Neuronal stem cell (in vitro differentiated cells): ENCODE results near the gene AHRR.

Source experiments
- DNase-seq: peaks from one replicate; pipeline ENCODE4 v3.0.0-alpha.2; 2013; ENCODE audit warnings: low spot score
- H2AFZ ChIP-seq: one replicate; pipeline ENCODE4 v1.6.1; 2013; ENCODE audit warnings: mild to moderate bottlenecking, low read length, inconsistent platforms
- H2AK5ac ChIP-seq: 2 replicates; pipeline ENCODE4 v1.6.1; 2013; ENCODE audit warnings: low read depth, mild to moderate bottlenecking, inconsistent platforms, low read length, moderate library complexity, mixed read lengths
- H2BK120ac ChIP-seq: 2 replicates; pipeline ENCODE4 v1.6.1; 2013; ENCODE audit warnings: low read depth, mild to moderate bottlenecking, inconsistent platforms, low read length, moderate library complexity, mixed read lengths
- H2BK12ac ChIP-seq: one replicate; pipeline ENCODE4 v1.6.1; 2013; ENCODE audit warnings: low read length, inconsistent platforms
- H2BK15ac ChIP-seq: 2 replicates; pipeline ENCODE4 v1.6.1; 2013; ENCODE audit warnings: mild to moderate bottlenecking, low read length, inconsistent platforms, mixed read lengths
- H2BK5ac ChIP-seq: one replicate; pipeline ENCODE4 v1.6.1; 2013; ENCODE audit warnings: inconsistent platforms, mild to moderate bottlenecking, low read length, moderate library complexity
- H3K14ac ChIP-seq: one replicate; pipeline ENCODE4 v1.6.1; 2013; ENCODE audit warnings: low read length, inconsistent platforms
- H3K18ac ChIP-seq: 2 replicates; pipeline ENCODE4 v1.6.1; 2013; ENCODE audit warnings: low read length, inconsistent platforms
- H3K23ac ChIP-seq: 2 replicates; pipeline ENCODE4 v1.6.1; 2013; ENCODE audit warnings: low read depth, mild to moderate bottlenecking, mixed read lengths, low read length, inconsistent platforms; ENCODE audit not compliant: poor library complexity
- H3K27ac ChIP-seq: replicated peaks from 3 replicates; pipeline ENCODE4 v1.5.1; 2013; ENCODE audit warnings: low read length, inconsistent platforms
- H3K27me3 ChIP-seq, 3 experiments: 2 replicates each; pipeline ENCODE4 v1.6.1; 2013; ENCODE audit warnings: low read length in 3 of 3, mild to moderate bottlenecking in 2 of 3, inconsistent platforms in 1 of 3, low read depth in 1 of 3, mixed read lengths in 1 of 3, moderate library complexity in 1 of 3; ENCODE audit not compliant: control insufficient read depth in 3 of 3, insufficient read depth in 3 of 3
- H3K36me3 ChIP-seq, 2 donors: replicated peaks in 1 of 2; 2 replicates each; pipeline ENCODE4 v1.6.1; 2013; ENCODE audit warnings: low read length in 2 of 2; ENCODE audit not compliant: control insufficient read depth in 2 of 2, insufficient read depth in 2 of 2
- H3K4ac ChIP-seq: 2 replicates; pipeline ENCODE4 v1.6.1; 2013; ENCODE audit warnings: inconsistent platforms, mild to moderate bottlenecking, low read length, moderate library complexity
- H3K4me1 ChIP-seq, 2 donors: 1 replicate in 1 of 2; 2 replicates in 1 of 2; pipeline ENCODE4 v1.6.1; 2013; ENCODE audit warnings: low read length in 2 of 2, low read depth in 1 of 2; ENCODE audit not compliant: control insufficient read depth in 2 of 2, insufficient read depth in 1 of 2
- H3K4me2 ChIP-seq: one replicate; pipeline ENCODE4 v1.6.1; 2013; ENCODE audit warnings: mild to moderate bottlenecking, low read length, inconsistent platforms; ENCODE audit not compliant: insufficient read depth, poor library complexity, severe bottlenecking
- H3K4me3 ChIP-seq, 2 donors: 2 replicates each; pipeline ENCODE4 v1.5.1; 2013; ENCODE audit warnings: low read length in 2 of 2, mild to moderate bottlenecking in 2 of 2, inconsistent platforms in 1 of 2, moderate library complexity in 1 of 2
- H3K79me1 ChIP-seq: one replicate; pipeline ENCODE4 v1.6.1; 2013; ENCODE audit warnings: low read depth, mild to moderate bottlenecking, inconsistent platforms, low read length, moderate library complexity
- H3K9ac ChIP-seq: one replicate; pipeline ENCODE4 v1.6.1; 2013; ENCODE audit warnings: mild to moderate bottlenecking, low read depth, low read length, inconsistent platforms; ENCODE audit not compliant: poor library complexity
- H3K9me3 ChIP-seq, 2 donors: replicated peaks in 1 of 2; 2 replicates each; pipeline versions ENCODE3 to v1.6.1; 2013; ENCODE audit warnings: low read length in 2 of 2, mild to moderate bottlenecking in 2 of 2, inconsistent platforms in 1 of 2, low read depth in 1 of 2, mixed read lengths in 1 of 2, moderate library complexity in 1 of 2; ENCODE audit not compliant: control insufficient read depth in 2 of 2, insufficient read depth in 1 of 2
- H4K8ac ChIP-seq: one replicate; pipeline ENCODE4 v1.6.1; 2013; ENCODE audit warnings: low read depth, mild to moderate bottlenecking, inconsistent platforms, low read length, moderate library complexity
- H4K91ac ChIP-seq: one replicate; pipeline ENCODE4 v1.6.1; 2013; ENCODE audit warnings: low read length, low read depth, mild to moderate bottlenecking, inconsistent platforms; ENCODE audit not compliant: poor library complexity
- WGBS, 2 donors: extraction: QIAGEN DNeasy Blood & Tissue Kit; methylation state at CpG; one replicate each; pipeline ENCODE4 v1.1.7; 2013; ENCODE audit warnings: missing lambda C conversion rate in 2 of 2, mixed read lengths in 1 of 2; ENCODE audit not compliant: insufficient read length in 2 of 2, insufficient replicate concordance in 1 of 2; ENCODE audit errors: extremely low coverage in 2 of 2; 5-methylcytosine and 5-hydroxymethylcytosine counted together

Gene AHRR

GRCh38 chr5:415928-416635 is 94.6 kb downstream of the AHRR start:
- Histone ChIP-seq H3K4me1 (peaks cover 7 to 20% of the 10 kb centered on the region in 2 donors), H3K18ac (peak overlapping the region; percentile 99), H3K36me3 (no peaks in the 10 kb centered on the region), H2BK15ac (peak overlapping the region; percentile 86), H3K27me3 (no peaks in the 10 kb centered on the region), H3K4ac (peak overlapping the region; percentile 96), H3K4me2 (no peak overlapping the region), H2AK5ac (peak overlapping the region; percentile 99), H2AFZ (peak overlapping the region; percentile 70), H3K14ac (peak overlapping the region; percentile 95), H4K8ac (peak overlapping the region; percentile 97), H3K4me3 (no peak overlapping the region), H2BK5ac (peak overlapping the region; percentile 88), H3K79me1 (no peaks in the 10 kb centered on the region), H3K9me3 (peaks cover 0 to 3% of the 10 kb centered on the region in 2 donors), H3K9ac (peak overlapping the region; percentile 87), H3K27ac (peak overlapping the region; percentile 80), H3K23ac (peak overlapping the region; percentile 98), H2BK120ac (no peak overlapping the region), H4K91ac (peak overlapping the region; percentile 90), H2BK12ac (peak overlapping the region; percentile 78)
- DNase-seq = no peak
- no CpG with 5 or more reads among the region's 24 CpGs for WGBS, 2 donors

GRCh38 chr5:416636-416960 is 95.1 kb downstream of the AHRR start:
- H3K27me3 ChIP-seq = no peaks in the 10 kb centered on the region
- H2AK5ac ChIP-seq = no peak overlapping the region
- no peak overlapping the region for H2BK120ac ChIP-seq
- H3K4me2 ChIP-seq = no peak overlapping the region
- peak overlapping the region; percentile 88 for H2BK5ac ChIP-seq
- H3K18ac ChIP-seq = peak overlapping the region; percentile 6
- no peak for DNase-seq
- H3K4me1 ChIP-seq = peaks cover 9 to 20% of the 10 kb centered on the region in 2 donors
- H3K4me3 ChIP-seq = no peak overlapping the region
- H3K9ac ChIP-seq = no peak overlapping the region
- no peak overlapping the region for H4K91ac ChIP-seq
- no peak overlapping the region for H3K14ac ChIP-seq
- H3K4ac ChIP-seq = peak overlapping the region; percentile 96
- no peak overlapping the region for H4K8ac ChIP-seq
- WGBS, 2 donors = no CpG with 5 or more reads among the region's 14 CpGs
- H3K27ac ChIP-seq = no peak overlapping the region
- H2AFZ ChIP-seq = peak overlapping the region; percentile 70
- H2BK15ac ChIP-seq = no peak overlapping the region
- H3K9me3 ChIP-seq = peaks cover 0 to 3% of the 10 kb centered on the region in 2 donors
- H3K36me3 ChIP-seq = no peaks in the 10 kb centered on the region
- H2BK12ac ChIP-seq = no peak overlapping the region
- no peak overlapping the region for H3K23ac ChIP-seq
- no peaks in the 10 kb centered on the region for H3K79me1 ChIP-seq

DNA sequence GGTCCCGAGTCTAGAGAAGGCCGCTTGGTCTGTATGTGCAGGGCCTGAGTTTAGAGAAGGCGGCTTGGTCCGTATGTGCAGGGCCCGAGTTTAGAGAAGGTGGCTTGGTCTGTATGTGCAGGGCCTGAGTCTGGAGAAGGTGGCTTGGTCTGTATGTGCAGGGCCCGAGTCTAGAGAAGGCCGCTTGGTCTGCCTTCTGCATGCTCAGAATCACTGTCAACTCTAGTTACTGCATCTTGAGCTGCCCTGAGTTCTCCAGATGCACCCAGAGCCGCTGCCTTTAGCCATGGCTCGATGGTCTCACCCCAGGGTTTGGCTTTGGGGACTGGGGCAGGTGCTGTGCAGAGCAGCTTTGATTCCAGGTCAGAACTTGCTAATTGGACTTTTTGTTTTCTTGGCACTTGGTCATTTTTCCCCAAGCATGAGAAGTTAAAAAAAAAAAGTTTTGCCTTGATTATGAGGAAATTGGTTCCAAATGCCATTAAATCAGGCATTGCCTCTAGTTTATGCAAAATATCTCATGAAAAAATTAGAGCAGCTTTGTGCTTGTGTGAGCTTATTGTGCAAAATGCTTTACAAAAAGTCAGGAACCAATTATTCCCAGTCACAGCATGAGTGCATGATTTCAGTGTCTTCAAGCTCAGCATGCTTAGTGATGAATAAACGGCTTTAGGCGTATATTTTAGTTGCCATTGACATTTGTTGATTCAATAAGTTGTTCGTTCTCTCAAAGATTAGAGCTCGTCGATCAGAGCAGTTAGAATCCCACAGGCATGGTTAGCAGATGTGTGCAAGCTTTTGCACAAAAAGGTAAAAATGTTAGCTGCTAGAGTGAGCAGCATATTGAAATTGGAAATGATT is 96.0 kb downstream of the AHRR start:
- Histone ChIP-seq H3K4me1 (peaks cover 9 to 20% of the 10 kb centered on the region in 2 donors), H2BK12ac (no peak overlapping the region), H2AK5ac (no peak overlapping the region), H2BK5ac (no peak overlapping the region), H2AFZ (no peak overlapping the region), H3K23ac (no peak overlapping the region), H2BK15ac (no peak overlapping the region), H3K36me3 (no peaks in the 10 kb centered on the region), H3K18ac (no peak overlapping the region), H3K27ac (no peak overlapping the region), H3K4ac (no peak overlapping the region), H3K9ac (no peak overlapping the region), H4K91ac (no peak overlapping the region), H3K14ac (peak overlapping the region; percentile 4), H3K9me3 (peaks cover 0 to 3% of the 10 kb centered on the region in 2 donors), H3K27me3 (no peaks in the 10 kb centered on the region), H3K4me2 (no peak overlapping the region), H2BK120ac (no peak overlapping the region), H4K8ac (no peak overlapping the region), H3K79me1 (no peaks in the 10 kb centered on the region), H3K4me3 (no peak overlapping the region)
- WGBS, 2 donors = no CpG with 5 or more reads among the region's 14 CpGs
- no peak for DNase-seq
